NCI-H146 (cell line): ENCODE results near the gene ABHD4.
"Not testable (repeated sequence)": the region's sequence is repeated elsewhere in the genome, so short reads cannot be mapped to it uniquely, and the experiment has no call there.

Experiments
- DNase-seq: peaks from one replicate; lab custom pipeline; 2025; lab: John Stamatoyannopoulos, UW

Gene ABHD4

DNA sequence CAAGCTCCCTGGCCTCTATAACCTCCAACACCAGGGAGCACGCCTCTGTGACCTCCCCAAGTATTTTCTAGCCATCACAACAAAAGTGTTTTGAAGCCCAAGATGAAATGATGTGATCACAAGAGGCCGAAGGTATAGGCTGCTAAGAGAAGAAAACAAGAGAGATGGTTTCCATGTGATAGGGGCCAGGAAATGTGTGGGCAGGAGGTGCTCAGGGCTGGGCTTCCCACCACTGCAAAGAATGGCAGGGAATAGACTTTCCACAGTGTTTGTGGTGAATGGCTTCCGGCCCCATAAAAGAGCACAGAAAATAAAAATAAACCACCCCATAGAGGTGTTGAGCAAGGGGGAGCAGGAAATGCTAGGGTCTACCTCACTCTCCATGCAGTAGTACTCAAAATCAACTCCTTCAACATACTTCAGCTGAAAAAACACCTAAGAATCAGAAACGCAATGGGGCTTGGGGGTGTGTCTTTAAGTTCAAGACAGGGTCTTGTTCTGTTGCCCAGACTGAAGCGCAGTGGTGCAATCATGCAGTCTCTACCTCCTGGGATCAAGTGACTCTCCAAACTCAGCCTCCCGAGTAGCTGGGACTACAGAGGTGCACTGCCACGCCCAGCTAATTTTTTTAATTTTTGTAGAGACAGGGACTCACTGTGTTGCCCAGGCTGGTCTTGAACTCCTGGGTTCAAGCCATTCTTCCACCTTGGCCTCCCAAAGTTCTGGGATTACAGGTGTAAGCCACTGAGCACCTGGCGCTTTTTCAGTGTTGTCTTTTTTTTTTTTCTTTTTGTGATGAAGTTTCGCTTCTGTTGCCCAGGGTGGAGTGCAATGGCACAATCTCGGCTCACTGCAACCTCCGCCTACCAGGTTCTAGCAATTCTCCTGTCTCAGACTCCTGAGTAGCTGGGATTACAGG, 36.2 kb upstream of the ABHD4 start:
- DNase-seq: no peak

GRCh38 chr14:22563987-22564386, 34.1 kb upstream of the ABHD4 start:
- DNase-seq: no peak

DNA sequence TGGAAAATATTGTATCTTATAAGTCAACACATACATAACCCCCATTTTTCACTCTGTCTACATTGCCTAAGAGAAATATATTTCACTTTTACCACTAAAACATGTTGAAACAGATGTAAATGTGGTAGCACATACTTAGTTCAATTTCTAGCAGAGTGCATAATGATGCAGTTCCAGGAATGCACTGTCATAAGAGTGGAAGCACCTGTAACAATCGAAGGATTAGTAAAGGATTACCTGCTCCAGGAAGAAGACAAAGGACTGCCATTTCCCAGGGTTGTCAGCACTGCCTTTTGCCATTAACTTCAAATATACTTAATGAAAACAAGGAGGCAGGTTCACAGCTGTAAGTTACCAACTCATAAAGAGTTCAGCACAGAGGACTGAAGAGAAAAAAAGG, 33.6 kb upstream of the ABHD4 start:
- DNase-seq: no peak

DNA sequence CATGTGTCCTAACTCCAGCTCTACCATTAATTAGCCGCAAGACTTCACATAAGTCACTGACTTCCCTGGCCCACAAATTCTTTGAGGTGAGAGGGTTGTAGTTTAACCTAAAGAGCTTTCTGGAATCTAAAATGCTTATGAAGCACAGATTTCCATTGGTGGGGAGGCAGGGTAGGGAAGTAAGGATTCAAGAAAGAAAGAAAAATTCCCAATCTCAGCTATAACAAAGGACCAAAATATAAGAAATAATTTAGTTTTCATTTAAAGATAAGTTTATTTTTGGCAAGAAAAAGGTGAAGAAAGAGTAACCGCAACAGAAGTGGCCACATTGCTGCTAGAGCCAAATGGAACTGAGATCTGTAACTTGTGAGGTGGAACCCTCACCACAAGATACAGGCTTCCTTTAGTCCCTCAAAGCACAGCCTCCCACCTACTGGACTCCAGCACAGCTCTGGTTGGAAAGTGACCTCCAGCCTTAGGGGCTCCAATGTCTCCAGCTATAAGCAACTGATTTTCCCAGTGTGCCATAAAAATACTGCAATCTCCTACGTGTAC, 32.6 kb upstream of the ABHD4 start:
- DNase-seq: no peak

GRCh38 chr14:22566266-22566665, 31.8 kb upstream of the ABHD4 start:
- DNase-seq: not testable (repeated sequence)

DNA sequence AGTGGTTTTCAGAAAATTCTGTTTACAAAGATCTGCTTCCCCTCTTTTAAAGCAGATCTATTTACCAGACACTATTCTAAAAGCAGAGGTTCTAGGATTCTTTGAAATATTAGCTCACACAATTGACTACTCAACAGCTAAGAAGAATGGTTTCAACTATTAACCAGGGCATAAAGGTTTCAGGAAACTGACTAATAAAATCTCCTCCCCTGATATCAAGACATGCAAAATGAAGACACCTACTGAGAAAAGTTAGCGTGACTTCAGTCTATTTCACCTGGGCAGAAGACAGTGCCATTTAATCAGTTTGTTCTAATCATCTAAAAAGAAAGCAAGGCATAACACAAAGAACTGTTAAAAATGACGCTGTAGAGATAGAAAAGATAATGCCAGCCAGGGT, 31.3 kb upstream of the ABHD4 start:
- no peak for DNase-seq

- no peak for DNase-seq
Measured at GRCh38 chr14:22567437-22567836, 30.7 kb upstream of the ABHD4 start.

GRCh38 chr14:22569106-22569736, 28.9 kb upstream of the ABHD4 start:
- DNase-seq: no peak

DNA sequence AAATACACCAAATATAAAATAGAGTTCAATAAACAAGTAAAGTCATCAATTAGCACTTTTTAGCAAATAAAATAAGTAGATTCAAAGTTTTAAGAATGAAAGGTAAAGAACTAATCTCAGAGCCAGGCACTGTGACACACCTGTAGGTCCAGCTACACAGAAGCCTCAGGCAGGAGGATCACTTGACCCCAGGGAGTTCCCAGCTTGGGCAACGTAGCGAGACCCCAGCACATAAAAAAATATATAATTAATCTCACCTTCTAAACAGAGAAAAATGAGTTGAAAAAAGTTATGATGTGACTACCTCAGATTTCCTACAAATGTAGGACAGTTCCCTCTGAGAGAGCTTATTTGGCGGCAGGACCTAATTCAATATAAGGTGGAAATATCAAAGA, 28.4 kb upstream of the ABHD4 start:
- DNase-seq: no peak

DNA sequence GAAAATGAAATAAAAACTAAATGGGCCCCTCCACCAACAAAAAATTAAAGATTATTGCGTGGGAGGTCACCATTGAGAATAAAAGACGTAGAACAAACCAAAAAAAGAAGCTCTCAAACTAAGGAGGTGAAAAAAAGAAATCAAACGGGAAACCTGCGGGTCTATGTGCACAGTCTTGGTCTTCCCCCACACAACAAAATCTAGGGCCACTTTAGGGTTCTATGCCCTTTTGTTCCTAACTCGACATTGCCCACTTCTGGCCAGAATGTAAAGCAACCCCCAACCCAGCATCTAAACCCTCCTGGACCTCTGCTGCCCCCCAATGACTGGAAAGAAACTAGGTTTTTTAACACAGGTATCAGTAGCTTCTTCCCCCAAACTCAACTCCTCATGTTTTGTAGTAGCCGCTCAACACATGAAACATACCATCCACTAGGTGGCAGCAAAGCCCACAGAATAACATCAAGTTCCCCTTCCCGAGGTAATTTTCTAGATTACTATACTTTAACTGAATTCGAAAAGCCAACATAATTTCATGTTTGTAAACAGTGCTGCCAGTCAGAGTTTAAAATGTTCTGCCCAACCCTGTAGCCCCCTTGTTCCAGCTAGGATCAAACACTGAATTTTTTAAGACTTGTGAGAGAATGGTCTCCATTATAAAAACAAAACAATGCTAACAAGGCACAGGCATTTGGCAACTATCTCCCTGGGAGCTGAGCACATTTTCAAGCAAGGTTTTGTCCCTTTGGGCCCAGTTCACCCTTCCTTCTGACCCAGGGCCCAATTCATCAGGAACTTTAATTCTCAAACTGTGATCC, 27.8 kb upstream of the ABHD4 start:
- DNase-seq: peak; percentile 71

GRCh38 chr14:22572562-22573058, 25.5 kb upstream of the ABHD4 start:
- DNase-seq: no peak

DNA sequence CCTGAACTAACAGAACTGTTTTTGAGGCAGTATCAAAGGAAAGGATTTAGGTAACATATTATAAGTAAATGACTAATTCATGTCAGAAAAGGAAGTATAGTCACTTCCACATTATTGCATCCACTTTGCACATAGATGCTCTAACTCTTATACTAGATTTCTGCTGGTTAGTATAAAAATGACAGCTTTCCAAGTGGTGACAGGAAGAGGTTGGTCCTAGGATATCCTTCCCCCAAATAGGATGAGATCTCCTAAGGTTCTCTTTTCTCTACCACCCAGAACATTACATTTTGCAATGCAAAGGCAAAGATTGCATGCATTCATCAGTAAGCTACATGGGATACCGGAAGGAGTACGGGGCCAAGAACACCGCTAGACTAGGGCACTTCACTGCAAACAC, 24.3 kb upstream of the ABHD4 start:
- no peak for DNase-seq

GRCh38 chr14:22577334-22577908, 20.7 kb upstream of the ABHD4 start:
- no peak for DNase-seq

DNA sequence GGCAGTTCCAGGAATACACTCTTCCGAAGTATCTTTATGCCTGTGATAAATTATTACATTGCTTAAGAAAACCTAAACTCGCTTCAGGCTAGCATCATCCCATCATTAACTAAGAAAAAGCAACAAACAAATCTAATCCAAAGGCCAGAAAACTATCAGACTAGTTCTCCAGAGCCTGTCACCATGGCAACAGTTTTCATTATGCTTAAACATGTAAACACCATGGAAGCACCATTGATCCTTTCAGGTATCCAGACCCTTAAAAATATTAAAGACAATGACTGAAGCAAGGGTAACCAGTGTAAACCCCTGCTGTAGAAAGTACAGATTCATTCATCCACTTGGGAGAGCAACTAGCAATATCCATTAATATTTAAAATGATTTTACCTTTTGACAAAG, 18.9 kb upstream of the ABHD4 start:
- no peak for DNase-seq

DNA sequence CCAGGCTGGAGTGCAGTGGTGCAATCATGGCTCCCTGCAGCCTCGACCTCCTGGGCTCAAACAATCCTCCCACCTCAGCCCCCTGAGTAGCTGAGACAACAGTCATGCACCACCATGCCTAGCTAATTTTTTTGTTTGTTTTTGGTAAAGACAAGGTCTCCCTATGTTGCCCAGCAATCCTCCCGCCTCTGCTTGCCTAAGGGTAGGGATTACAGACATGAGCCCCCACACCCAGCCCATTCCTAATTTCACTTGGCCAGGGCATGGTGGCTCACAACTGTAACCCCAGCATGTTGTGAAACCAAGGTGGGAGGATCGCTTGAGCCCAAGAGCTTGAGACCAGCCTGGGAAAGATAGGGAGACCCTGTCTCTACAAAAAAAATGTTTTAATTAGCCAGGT, 18.2 kb upstream of the ABHD4 start:
- DNase-seq: no peak

DNA sequence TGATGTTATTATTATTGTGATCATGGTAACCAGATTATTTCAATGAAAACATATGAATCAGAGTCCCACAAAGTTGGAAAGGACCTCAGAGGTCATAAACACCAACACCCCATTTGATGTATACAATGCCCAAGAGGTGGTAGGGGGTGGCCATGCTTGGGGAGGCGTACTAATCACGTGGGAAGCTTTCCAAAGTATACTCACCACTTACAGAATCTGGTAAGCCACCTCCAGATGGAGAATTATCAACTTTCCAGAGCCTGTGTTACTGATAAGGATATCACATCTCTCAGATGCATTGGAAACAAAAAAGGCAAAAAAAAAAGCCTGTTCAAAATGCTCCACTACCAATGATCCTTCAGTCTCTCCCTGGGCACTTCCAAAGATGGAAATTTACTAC, 17.5 kb upstream of the ABHD4 start:
- DNase-seq: no peak

GRCh38 chr14:22583994-22584393, 14.1 kb upstream of the ABHD4 start:
- no peak for DNase-seq

- DNase-seq: no peak
Measured at GRCh38 chr14:22587247-22587646, 10.9 kb upstream of the ABHD4 start.

DNA sequence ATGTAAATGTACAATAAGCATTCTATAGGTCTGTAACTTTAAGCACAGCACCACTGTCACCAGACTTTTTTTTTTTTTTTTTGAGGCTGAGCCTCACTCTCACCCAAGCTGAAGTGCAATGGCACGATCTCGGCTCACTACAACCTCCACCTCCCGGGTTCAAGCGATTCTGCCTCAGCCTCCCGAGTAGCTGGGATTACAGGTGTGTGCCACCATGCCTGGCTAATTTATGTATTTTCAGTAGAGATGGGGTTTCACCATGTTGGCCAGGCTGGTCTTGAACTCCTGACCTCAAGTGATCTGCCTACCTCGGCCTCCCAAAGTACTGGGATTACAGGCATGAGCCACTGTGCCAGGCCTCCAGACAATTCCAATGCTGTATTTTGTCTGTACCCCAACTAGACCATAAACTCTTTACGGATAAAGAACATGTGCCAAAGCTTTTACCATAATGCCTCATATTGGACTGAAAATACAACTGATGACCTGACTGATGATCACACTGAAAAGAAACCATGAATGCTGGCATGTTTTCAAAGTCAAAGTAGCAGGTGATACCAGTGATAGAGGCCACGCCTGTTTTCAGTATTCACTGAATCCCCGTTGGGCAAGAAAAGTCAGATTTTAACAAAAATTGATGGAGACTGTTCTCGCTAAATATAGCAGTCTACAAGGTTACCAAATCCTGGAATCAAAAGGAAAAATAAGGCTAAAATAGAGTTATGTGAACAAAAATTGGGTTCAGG, 10.2 kb upstream of the ABHD4 start:
- not testable (repeated sequence) for DNase-seq

DNA sequence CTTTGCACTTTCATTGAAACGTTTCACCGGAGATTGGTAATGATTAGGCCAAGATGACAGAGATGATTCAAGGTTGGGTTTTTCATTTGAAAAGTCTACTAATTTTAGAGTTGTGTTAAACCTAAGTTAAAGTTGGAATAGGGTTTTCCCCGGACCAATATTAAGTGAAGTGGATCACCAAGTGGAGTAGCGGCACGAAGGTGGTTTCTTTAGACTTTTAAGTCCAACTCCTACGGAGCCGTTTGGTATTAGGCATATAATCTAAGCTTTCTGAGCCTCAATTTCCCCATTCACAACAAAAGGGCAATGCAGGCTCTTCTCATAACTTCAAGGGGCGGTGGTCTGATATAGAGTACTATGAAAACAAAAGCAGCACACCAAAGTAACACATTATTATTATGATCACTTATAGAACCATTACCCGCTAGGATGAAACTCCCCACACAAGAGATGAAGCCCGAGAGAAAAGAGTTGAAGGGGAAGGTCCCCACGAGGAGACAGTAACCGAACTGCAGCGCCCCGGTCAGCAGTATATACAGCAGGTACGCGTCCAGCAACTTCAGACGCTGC, 9.5 kb upstream of the ABHD4 start:
- no peak for DNase-seq
